Cardiac muscle cell (in vitro differentiated cells and primary cell): ENCODE results near the gene SLC25A45. TPM values are rescaled to one million over a fixed set of nuclear protein-coding genes. Genes with fewer than 3 reads are reported as not detected.

Experiments used
- DNase-seq, 2 donors: peaks; one replicate each; pipeline versions ENCODE4 v3.0.0 to v3.0.0-alpha.2; 2010 to 2017; ENCODE audit warnings: low read depth in 1 of 2, low spot score in 1 of 2
- H3K27ac ChIP-seq: fragments of 200-600 bp; sonication (generic); 2 replicates; pipeline ENCODE4 v1.5.1; 2016
- H3K27me3 ChIP-seq: fragments of 200-600 bp; sonication (generic); 2 replicates; pipeline ENCODE4 v1.6.0; 2016; ENCODE audit warnings: control low read depth
- H3K36me3 ChIP-seq: fragments of 200-600 bp; sonication (generic); 2 replicates; pipeline ENCODE4 v1.5.1; 2016; ENCODE audit warnings: control low read depth
- H3K4me1 ChIP-seq: fragments of 200-600 bp; sonication (generic); 2 replicates; pipeline ENCODE4 v1.8.1; 2017; ENCODE audit warnings: low read depth, mild to moderate bottlenecking, mixed run types
- H3K4me3 ChIP-seq: fragments of 200-600 bp; sonication (generic); 2 replicates; pipeline ENCODE4 v1.5.1; 2016; ENCODE audit warnings: mild to moderate bottlenecking
- H3K9me3 ChIP-seq: fragments of 200-600 bp; sonication (generic); 2 replicates; pipeline ENCODE4 v1.5.1; 2017; ENCODE audit warnings: low read depth, mild to moderate bottlenecking, control low read depth
- CTCF ChIP-seq: IDR thresholded peaks from 2 replicates; pipeline ENCODE4 v1.5.1; 2012; ENCODE audit warnings: low read depth, mild to moderate bottlenecking, low read length
- polyA plus RNA-seq: library from polyadenylated mRNA; unstranded; fragments of >200 nt; fragmentation: Nextera tagmentation; extraction: Ambion mirVana; gene quantifications from 2 replicates; pipeline ENCODE4 v1.2.1, GENCODE V29; 2016
- total RNA-seq: library from RNA; depleted of rRNA; stranded (reverse); fragments of >200 nt; gene quantifications from 2 replicates; pipeline ENCODE4 v1.2.3, GENCODE V29; 2016

The SLC25A45 gene
- total and polyA plus RNA-seq, 2 experiments from 2014 or later, result 4.8 to 10.5 TPM

GRCh38 chr11:65378928-65379638, 3.4 kb downstream of the SLC25A45 start:
- Histone ChIP-seq H3K27me3 (no peaks in the 10 kb centered on the region), H3K36me3 (no peaks in the 10 kb centered on the region), H3K27ac (no peak overlapping the region), H3K9me3 (no peaks in the 10 kb centered on the region), H3K4me1 (peaks cover 30% of the 10 kb centered on the region), H3K4me3 (no peak overlapping the region)
- DNase-seq, result no peak
- no peak for TF ChIP-seq CTCF

- H3K9me3 ChIP-seq, result no peaks in the 10 kb centered on the region
- no peaks in the 10 kb centered on the region for H3K27me3 ChIP-seq
- no peak for DNase-seq
- H3K36me3 ChIP-seq, result no peaks in the 10 kb centered on the region
- peaks cover 30% of the 10 kb centered on the region for H3K4me1 ChIP-seq
- no peak overlapping the region for H3K27ac ChIP-seq
- TF ChIP-seq CTCF, result no peak
- H3K4me3 ChIP-seq, result no peak overlapping the region
These were observed 4.1 kb downstream of the SLC25A45 start for GRCh38 chr11:65378208-65378927.

GRCh38 chr11:65377777-65378176, 4.7 kb downstream of the SLC25A45 start:
- no peak for DNase-seq
- Histone ChIP-seq H3K4me1 (peaks cover 24% of the 10 kb centered on the region), H3K9me3 (no peaks in the 10 kb centered on the region), H3K27ac (no peak overlapping the region), H3K4me3 (no peak overlapping the region), H3K36me3 (no peaks in the 10 kb centered on the region), H3K27me3 (no peaks in the 10 kb centered on the region)
- TF ChIP-seq CTCF, result no peak

GRCh38 chr11:65377036-65377435, 5.4 kb downstream of the SLC25A45 start:
- H3K36me3 ChIP-seq, result no peaks in the 10 kb centered on the region
- TF ChIP-seq CTCF, result no peak
- DNase-seq, result no peak
- H3K4me3 ChIP-seq, result no peak overlapping the region
- H3K9me3 ChIP-seq, result no peaks in the 10 kb centered on the region
- H3K4me1 ChIP-seq, result peaks cover 17% of the 10 kb centered on the region
- no peak overlapping the region for H3K27ac ChIP-seq
- no peaks in the 10 kb centered on the region for H3K27me3 ChIP-seq

- no peak for DNase-seq
- H3K36me3 ChIP-seq, result no peaks in the 10 kb centered on the region
- H3K4me1 ChIP-seq, result peaks cover 9% of the 10 kb centered on the region
- TF ChIP-seq CTCF, result no peak
- H3K9me3 ChIP-seq, result no peaks in the 10 kb centered on the region
- no peak overlapping the region for H3K27ac ChIP-seq
- no peaks in the 10 kb centered on the region for H3K27me3 ChIP-seq
- H3K4me3 ChIP-seq, result no peak overlapping the region
These were observed 6.2 kb downstream of the SLC25A45 start for GRCh38 chr11:65376138-65376713.
